Measurements from ENCODE around the gene THADA.
"Not testable (repeated sequence)": the region's sequence is repeated elsewhere in the genome, so short reads cannot be mapped to it uniquely, and the experiment has no call there.

Gene THADA

GRCh38 chr2:43292297-43292696 lies 303.5 kb downstream of the THADA start:
- no peak for FAIRE-seq

DNA sequence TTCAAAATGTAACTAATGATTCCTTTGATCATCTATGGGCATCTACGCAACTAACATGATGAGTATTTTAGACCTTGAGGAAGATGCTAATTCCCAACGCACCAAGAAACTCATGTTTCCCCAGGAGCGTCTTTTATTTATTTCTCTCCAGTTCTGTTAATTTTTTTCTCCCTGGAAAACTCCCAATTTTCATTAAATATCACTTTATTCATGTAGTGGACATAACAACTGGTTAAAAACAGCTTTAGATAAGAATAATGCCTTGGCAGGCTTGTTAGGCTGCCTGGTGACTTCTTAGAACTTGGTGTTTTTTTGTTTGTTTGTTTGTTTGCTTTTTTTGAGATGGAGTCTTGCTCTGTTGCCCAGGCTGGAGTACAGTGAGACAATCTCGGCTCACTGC lies 306.5 kb downstream of the THADA start:
- FAIRE-seq = no peak

GRCh38 chr2:43288417-43289305 lies 307.2 kb downstream of the THADA start:
- no peak for FAIRE-seq

DNA sequence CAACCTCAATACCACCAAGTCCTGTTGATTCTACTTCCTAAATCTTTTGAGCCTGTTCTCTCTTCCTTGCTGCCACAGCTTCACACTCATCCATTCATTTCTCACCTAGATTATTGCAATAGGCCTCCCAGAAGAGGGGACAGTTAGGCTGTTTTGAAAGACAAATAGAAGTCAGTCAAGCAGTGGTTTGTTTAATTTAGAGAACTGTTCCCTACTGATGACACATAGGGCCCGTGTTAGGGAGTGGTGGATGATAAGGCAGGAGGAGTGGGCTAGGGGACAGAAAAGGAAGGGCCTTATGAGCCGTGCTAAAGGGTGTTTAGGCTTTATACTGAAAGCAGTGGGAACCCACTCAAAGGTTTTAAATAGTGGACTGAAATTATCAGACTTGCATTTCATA lies 309.9 kb downstream of the THADA start:
- FAIRE-seq = no peak

GRCh38 chr2:43284967-43285366 lies 310.9 kb downstream of the THADA start:
- no peak for FAIRE-seq

DNA sequence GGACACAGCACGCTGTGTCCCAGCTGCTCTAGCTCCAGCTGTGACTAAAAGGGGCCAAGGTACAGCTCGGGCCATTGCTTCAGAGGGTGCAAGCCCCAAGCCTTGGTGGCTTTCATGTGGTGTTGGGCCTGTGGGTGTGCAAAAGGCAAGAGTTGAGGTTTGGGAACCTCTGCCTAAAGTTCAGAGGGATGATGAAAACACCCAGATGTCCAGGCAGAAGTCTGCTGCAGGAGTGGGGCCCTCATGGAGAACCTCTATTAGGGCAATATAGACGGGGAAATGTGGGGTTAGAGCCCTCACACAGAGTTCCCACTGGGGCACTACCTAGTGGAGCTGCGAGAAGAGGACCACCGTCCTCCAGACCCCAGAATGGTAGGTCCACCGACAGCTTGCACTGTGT lies 311.5 kb downstream of the THADA start:
- FAIRE-seq = not testable (repeated sequence)

DNA sequence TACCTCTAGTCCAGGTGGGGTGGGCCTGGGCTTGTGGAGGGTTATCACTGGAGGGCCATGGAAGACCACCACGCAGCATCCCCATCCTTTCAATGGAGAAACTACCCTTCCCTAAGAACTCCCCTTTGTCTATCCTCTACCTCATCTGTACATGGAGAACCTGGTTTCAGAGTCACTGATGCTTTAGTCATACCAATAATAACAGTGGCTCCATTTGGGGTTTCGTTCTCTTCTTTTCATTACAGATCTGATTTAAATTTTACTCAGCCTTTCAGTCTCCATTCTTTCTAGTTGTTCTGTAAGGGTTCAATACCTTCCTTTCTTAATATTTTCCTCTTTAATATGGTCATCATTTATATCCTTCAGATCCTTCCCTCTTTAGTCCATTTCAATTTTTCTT lies 314.8 kb downstream of the THADA start:
- no peak for FAIRE-seq

DNA sequence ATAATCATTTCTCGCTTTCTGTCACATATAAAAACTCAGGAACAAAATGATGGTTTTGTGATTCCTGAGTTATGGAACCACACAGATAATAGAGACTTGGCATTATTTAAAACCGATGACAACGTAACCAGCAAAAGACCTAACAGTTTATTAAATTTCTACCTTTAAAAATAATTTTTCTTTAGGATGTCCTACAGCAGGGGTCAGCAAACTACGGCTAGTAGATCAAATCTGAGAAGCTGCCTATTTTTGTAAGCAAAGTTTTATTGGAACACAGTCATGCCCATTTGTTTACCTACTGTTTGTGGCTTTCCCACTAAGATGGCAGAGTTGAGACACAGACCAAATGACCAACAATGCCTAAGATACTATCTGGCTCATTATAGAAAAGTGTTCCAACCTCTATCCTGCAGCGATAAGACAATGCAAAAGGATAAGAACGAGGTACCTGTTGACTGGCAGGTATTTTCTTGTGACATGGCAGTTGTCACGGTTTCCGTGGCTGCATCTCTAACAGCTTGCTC lies 316.5 kb downstream of the THADA start:
- FAIRE-seq = no peak

DNA sequence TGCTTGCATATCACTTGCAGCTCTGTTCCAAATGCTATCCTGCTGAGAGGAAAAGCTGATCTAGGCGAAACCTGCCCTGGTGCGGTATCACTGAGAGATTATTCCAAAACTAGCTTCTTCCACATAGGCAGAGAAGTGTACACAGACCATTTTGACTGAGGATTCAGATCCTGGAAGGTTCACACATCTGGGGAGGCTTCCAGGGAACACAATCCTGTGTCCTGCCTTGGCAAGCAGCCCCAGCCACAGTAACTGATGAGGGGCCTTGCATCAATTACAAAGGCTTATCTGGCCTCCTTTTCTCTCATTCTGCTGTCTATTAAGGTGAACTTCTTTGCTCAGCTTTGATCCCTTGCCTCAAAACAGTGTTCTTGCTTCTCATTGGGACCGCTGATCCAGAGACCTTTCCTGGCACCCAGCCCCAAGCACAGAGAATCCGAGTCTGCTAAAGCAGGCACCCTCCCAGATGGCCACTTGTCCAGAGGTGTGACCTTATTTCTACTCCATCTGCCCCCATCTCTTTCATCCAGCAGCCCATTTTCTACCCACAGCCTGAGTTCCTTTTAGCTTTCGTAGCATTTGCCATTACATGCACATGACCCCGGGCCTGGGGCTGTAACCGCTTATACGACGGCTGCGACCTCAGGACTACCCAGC lies 317.1 kb downstream of the THADA start:
- no peak for FAIRE-seq

DNA sequence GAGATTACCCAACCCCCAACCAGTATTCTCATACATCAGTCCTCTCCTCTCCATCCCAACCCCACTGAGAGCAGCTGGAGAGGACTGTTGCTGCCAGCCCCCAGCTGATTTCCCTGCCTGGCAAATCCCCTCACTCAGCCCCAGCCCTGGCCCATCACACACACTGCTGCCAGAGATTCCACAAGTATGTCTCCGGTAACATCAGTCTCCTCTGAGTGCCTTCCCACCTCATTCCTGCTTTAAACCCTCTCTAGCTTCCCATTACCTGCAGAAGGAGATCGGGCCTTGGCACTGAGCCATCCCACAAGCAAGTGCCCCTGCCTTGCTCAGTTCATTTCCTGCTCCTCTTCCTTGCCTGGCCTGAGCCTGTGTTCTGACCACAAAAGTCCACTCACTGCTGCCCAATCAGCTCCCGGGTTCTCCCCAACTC lies 318.9 kb downstream of the THADA start:
- no peak for FAIRE-seq

- FAIRE-seq = no peak
These were observed 319.4 kb downstream of the THADA start for GRCh38 chr2:43276266-43276941.

DNA sequence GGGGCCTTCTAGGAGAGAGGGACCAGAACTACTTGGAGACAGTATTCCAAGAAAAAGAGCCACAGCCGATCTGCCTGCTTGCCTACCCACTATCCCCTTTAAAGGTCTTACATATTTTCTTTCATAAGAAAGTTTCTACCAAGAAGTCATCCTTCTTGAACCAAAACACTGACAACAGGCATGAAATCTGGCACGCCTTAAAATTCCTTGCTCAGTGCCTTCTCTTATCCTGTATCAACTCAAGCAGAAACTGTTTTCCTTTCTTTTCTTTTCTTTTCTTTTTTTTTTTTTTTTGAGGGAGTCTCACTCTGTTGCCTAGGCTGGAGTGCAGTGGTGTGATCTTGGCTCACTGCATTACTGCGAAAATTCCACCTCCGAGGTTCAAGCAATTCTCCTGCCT lies 321.1 kb downstream of the THADA start:
- no peak for FAIRE-seq

- no peak for FAIRE-seq
These were observed 321.8 kb downstream of the THADA start for GRCh38 chr2:43274055-43274454.

DNA sequence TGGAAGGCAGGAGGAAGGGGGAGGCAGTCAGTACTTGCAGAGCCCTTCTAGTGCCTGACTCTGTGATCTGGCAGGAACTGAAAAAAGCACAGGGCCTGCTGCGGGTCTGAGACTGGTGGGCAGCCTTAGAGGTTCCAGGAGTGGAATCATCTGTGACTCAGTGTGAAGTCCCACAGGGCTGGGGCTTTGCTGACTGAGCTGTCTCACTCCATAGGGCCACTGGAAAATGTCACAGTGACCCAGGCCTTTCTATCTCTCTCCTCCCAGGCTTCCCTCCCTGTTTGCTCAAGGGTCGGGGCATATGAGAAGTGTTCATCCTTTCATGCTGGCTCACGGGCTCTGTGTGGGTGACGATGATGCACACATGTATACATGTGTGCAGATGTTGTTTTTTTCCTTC lies 322.3 kb downstream of the THADA start:
- FAIRE-seq = no peak

DNA sequence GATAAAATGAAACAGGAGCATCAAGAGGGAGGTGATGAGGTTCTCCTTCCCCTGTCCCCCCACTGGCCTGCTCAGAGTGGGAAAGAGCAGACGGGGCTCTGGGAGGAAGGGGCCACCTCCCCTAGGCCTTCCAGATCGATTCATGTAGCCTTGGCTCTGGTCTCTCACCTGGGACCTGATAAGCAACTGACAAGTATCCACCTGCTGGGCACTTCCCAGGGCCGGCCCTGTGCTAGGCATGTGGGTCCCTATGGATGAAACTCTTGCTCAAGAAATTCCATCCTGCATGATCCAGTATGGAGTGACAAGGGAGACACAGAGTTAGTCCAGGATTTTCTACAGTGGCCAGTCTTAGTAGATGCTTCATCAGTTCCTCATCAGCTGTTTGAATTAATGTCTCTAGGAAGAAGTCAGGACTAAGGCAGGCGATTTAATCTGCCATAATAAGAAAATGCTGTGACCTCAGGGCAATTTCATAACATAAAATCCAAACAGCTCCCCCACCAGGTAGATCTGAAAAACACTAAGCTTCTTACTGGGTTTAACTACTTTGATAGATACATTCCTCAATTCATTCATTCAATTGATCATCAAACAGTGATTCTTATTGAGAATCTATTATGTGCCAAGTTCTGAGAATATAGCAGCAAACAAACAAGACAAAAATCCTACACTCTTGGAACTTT lies 324.8 kb downstream of the THADA start:
- no peak for FAIRE-seq

DNA sequence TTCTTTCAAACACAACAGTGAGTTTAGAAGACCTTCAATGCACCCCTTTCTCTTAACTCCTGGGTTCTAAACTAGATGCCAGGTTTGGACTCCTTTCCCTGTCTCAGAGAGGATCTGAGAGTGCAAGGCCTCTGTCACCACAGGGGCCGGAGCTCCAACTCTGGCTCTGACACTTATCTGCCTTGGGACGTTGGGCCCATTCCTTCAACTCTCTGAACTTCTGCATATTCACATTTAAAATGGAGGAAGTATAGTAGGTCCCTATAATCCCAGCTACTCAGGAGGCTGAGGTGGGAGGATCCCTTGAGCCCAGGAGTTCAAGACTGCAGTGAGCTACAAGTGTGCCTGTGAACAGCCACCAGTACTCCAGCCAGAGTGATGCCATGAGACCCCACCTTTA lies 325.4 kb downstream of the THADA start:
- no peak for FAIRE-seq

DNA sequence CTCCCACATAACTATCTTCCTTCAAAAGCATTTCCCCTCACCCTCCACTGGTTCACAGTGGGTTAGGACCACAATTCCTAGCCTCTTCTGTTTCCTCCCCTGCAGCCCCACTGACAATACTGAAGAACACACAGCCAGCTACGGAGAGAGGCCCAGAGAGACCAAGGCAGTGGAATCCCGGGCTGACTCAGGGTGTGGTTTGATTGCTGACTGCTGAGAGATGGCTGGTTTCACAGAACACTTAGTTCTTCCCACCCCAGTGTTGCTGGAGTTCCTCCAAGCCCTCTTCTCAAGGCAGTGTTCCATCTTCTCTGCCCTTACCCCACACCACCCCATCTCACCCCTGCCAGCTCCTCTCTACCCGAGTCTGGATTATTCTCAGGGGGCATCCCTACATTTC lies 326.1 kb downstream of the THADA start:
- no peak for FAIRE-seq

DNA sequence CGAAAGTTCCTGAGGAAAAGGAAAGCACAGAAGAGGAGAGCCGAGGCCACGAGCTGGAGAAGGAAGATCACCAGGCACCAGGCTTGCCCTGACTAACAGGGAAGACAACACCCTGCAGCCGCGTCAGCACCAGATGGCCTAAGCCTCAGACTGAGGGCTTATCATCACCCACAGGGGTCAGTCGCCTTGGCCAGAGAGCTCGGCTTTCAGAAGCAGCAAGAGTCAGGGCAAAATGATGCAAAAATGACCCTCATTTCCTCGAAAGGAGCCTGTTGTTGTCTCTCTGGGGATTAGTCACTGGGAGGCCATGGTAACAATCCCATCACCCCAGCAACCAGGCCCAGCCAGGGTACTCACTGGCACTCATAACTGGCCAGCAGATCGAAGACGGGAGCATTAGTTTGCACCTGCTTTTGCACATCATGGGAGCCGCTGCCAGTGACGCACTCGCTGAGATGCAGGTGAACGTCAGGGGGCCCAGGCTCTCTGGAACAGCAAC lies 326.7 kb downstream of the THADA start:
- no peak for FAIRE-seq

DNA sequence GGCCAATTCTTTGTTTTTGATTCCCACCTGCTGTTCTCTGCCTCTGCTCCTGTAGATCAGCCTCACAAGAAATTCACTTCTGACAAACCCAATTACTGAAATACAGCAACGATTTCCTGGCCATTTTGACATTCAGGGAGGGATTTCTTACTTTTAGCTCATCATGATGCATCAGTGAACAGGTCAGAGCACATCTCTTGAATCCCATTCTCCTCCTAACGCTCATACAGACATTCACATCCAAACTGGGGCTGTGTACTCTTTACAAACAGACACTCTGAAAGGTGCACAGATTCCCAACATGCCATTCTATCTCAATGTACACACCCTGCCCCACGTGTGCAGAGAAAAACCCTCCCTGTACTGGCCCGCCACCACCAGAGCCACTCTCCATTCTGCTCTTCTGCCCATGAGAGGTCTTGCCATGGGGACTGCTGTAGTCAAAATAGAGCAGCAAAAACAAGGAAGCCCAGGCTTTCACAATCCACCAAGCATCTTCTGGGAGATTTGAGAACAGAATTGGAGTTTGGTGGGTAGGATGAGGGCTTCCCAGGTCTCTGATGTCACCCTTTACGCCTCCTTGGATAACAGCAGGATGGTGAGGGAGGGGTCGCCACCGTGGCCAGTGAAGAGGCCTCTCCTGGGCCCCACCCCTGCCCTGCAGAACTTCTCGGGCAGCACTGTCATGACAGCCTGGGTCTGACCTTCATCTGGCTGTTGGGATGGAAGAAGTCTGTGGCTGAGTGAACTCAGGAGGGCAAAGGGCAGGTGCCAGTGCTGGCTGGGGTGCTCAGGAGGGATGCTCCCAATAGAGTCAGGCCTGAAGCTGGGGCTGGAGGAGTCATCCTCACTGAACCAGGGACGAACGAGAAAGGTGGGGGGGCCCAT lies 327.5 kb downstream of the THADA start:
- no peak for FAIRE-seq

- no peak for FAIRE-seq
These were observed 328.5 kb downstream of the THADA start for GRCh38 chr2:43267381-43267780.

DNA sequence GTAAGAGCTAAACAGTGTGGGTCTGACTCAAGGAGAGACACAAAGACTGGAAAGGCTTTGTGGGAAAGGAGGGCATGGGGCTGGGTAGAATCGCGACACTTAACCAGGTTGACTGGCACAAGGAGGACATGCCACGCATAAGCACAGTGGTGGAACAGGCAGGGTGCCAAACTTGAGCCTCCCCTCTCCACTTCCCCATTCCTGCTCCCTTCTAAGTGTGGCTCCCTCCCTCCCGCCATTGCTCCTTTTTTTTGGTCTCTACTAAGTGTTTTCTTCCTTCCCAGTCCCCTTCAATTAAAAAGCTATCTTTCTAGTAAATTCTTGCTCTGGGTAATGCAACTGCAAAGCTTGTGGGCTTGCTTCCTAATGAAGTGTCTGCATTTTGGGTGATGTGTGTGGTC lies 329.1 kb downstream of the THADA start:
- no peak for FAIRE-seq

- no peak for FAIRE-seq
These were observed 330.4 kb downstream of the THADA start for GRCh38 chr2:43265421-43265820.

Measured in colon (tissue), 2 donors.